SW480 (cell line): Measurements from ENCODE around the gene MAST1.
A peak's percentile ranks its signal among the peaks of the same experiment; 100 is the strongest.
"Not testable (repeated sequence)": the region's sequence is repeated elsewhere in the genome, so short reads cannot be mapped to it uniquely, and the experiment has no call there.

Experiments
- DNase-seq: peaks from one replicate; pipeline ENCODE4 v3.0.0-alpha.2; 2016; ENCODE audit warnings: low spot score

MAST1 gene

GRCh38 chr19:12840091-12841079 is 2.1 kb downstream of the MAST1 start:
- peak; percentile 76 for DNase-seq

GRCh38 chr19:12841094-12841493 is 2.8 kb downstream of the MAST1 start:
- no peak for DNase-seq

GRCh38 chr19:12842511-12842910 is 4.2 kb downstream of the MAST1 start:
- DNase-seq = no peak

- no peak for DNase-seq
These were observed 5.0 kb downstream of the MAST1 start for GRCh38 chr19:12843328-12843727.

- no peak for DNase-seq
These were observed 5.9 kb downstream of the MAST1 start for GRCh38 chr19:12843999-12844732.

DNA sequence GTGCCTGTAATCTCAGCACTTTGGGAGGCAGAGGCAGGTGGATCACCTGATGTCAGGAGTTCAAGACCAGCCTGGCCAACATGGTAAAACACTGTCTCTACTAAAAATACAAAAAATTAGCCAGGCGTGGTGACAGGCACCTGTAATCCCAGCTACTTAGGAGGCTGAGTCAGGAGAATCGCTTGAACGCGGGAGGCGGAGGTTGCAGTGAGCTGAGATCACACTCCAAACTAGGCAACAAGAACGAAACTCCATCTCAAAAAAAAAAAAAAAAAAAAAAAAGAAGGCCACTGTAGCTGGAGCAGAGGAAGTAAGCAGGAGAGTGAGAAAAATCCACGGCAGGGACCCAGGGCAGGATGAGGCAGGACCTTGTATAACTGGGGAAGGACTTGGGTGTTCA is 8.3 kb downstream of the MAST1 start:
- not testable (repeated sequence) for DNase-seq

DNA sequence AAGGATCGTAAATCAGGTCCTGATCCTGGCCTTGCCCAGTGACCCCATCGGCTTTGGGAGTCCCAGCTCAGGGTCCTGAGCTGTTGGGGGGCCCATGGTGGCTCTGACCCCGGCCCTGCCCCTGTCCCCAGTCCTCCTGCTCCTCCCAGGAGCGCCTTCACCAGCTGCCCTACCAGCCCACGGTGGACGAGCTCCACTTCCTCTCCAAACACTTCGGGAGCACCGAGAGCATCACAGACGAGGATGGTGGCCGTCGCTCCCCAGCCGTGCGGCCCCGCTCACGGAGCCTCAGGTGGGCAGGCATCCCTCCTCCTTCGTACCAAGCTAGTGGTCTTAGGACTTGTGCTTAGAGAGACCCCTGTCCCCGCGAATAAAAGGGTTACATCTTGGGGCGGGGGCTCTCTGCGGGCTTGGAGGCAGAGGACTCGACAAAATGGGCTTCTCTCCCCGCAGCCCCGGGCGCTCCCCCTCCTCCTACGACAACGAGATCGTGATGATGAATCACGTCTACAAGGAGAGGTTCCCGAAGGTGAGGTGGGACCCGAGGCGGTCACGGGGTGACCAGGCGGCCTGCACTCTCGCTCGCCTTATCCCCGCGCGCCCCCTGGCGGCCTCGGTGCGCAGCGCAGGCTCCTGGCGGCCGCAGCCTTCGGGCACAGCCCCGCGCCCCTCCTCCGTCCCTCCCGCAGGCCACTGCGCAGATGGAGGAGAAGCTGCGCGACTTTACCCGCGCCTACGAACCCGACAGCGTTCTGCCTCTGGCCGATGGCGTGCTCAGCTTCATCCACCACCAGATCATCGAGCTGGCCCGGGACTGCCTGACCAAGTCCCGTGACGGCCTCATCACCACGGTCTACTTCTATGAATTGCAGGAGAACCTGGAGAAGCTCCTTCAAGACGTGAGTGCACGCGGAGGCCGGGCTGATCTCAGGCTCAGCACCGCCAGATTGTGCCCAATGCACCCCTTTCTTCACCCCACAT is 9.1 kb downstream of the MAST1 start:
- peak; percentile 77 for DNase-seq

GRCh38 chr19:12856653-12857052 is 18.3 kb downstream of the MAST1 start:
- no peak for DNase-seq

DNA sequence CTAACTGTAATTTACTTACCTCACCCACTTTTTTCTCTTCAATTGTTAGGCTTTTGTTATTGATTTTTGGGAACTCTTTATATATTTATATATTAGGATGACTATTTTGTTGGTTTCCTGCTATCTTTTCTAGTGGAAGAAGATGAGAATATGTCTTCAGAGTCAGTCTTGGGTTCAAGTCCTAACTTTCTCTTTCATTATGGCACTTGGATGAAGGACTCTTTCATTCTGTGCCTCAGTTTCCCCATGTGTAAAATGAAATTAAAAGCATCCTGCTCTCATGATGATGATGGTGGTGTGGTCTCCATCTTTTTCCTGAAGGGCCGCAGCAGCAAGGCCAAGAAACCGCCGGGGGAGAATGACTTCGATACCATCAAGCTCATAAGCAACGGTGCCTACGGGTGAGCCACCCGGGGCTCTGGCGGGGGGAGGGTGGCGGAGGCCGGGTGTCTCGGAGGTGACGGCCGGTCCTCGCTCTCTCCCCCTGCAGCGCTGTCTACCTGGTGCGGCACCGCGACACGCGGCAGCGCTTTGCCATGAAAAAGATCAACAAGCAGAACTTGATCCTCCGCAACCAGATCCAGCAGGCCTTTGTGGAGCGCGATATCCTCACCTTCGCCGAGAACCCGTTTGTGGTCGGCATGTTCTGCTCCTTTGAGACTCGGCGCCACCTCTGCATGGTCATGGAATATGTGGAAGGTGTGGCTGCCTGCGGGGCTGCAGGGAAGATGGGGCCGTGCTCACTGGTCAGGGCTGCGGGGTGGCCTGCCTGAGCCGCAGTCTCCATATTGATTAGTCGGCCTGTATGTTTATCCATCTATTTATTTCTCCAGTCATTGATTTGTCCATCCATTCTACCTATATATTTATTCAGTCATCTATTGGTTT is 20.0 kb downstream of the MAST1 start:
- DNase-seq = no peak

DNA sequence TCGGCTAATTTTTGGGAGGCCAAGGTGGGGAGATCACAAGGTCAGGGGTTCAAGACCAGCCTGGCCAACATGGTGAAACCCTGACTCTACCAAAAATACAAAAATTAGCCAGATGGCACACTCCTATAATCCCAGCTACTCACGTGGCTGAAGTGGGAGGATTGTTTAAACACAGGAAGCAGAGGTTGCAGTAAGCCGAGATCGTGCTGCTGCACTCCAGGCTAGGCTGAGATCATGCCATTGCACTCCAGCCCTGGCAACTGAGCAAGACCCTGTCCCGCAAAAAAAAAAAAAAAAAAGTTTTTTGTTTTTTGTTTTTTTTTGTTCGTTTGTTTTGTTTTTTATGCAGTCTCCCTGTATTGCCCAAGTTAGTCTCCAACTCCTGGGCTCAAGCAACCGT is 21.2 kb downstream of the MAST1 start:
- DNase-seq = no peak

DNA sequence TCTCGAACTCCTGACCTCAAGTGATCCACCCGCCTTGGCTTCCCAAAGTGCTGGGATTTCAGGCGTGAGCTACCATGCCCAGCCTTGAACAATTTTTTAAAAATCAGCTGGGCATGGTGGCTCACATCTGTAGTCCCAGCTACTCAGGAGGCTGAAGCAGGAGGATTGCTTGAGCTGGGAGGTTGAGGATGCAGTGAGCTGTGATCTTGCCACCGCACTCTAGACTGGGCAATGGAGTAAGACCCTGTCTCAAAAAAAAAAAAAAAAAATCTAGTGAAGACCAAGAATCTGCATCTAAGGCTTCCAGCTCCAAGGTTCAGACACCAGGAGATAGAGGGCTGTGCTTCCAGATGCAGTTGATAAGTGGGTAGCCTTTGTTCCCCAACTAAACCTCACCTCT is 25.8 kb downstream of the MAST1 start:
- no peak for DNase-seq

- DNase-seq = no peak
These were observed 26.7 kb downstream of the MAST1 start for GRCh38 chr19:12864721-12865715.

DNA sequence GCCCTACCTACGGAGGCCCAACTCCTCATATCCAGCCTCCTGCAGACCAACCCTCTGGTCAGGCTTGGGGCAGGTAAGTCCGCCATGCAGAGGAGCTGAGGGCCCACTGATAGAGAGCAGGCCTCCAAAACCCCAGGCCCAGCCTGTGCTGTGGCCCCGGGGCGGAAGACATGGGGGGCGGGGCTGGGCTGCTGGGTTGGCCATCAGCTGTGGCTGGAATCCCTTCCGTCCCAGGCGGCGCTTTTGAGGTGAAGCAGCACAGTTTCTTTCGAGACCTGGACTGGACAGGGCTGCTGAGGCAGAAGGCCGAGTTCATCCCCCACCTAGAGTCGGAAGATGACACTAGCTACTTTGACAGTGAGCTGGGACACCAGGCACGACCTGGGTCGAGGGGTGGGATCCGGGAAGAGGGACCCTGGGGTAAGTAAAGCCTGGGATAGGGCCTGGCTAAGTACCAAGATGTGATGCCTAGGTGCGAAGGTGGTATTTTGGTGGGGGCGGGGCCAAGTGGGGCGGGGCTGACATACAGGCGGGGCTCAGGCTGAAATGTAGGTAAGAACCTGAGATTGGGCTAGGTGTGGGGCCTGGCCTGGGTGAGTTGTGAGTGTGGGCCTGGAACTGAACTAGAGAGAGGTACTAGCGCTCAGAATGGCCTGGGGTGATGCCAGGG is 27.6 kb downstream of the MAST1 start:
- DNase-seq = no peak

DNA sequence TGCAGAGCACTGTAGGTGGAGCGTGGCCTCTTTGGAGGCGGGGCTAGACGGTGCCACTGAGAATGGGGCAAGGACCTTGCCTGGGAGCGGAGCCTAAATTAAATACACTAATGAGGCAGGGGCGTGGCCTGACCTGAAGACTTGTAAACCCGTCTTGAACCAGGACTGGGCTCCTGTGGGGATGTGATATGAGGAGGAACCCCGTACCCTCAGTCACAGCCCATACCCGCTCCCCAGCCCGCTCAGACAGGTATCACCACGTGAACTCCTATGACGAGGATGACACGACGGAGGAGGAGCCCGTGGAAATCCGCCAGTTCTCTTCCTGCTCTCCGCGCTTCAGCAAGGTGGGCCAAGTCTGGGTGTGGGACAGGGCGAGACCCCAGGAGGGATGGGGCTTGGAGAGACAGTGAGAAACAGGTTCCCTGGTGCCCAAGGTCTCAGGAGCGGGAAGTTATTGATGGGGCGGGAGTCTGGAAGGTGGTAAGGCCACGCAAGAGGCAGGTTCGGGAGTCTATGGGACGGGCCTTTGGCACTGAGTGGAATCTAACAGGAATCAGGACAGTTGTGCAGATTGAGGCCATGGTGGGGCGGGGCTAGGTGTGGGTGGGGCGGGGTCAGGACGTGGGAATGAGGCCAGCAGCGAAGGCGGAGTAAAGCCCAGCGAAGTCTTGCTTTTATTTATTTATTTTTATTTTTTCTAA is 28.3 kb downstream of the MAST1 start:
- DNase-seq = no peak

- DNase-seq = no peak
These were observed 29.1 kb downstream of the MAST1 start for GRCh38 chr19:12867120-12868099.

DNA sequence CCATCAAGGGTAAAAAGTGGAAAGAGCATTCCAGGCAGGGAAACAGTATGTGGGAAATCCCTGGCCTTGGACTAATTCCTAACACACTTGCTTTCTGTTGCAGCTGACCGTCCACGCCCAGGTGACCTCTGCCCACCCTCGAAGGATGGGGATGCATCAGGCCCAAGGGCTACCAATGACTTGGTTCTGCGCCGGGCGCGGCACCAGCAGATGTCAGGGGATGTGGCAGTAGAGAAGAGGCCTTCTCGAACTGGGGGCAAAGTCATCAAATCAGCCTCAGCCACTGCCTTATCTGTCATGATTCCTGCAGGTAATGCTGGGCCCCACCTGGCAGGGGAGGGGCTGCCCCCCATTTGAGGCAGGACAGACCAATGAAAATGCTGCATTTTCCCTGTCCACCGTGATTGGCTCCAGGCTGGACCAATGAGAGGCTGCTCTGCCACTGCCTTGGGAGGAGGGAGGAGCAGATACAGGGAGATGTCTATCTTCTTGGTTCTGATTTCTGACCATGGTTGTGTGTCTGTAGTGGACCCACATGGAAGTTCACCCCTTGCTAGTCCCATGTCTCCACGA is 30.3 kb downstream of the MAST1 start:
- DNase-seq = peak; percentile 30

DNA sequence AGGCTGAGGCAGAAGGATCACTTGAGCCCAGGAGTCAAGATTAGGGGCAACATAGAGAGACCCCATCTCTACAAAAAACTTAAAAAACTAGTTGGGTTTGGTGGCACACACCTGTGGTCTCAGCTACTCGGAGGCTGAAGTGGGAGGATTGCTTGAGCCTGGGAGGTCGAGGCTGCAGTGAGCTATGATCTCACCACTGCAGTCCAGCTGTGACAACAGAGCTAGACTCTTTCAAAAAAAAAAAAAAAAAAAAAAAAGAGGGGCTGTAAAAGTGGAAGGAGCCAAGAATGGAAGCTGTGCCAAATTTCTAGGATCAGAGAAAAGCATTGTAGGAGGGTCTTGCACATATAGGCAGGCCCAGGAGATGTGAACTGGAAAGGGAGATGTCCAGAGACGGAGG is 33.4 kb downstream of the MAST1 start:
- no peak for DNase-seq
